NCI-H2196 treated with DMSO at 0.1 percent for 48 hours (cell line): ENCODE measurements around the gene IHH.

Experiments
- DNase-seq: peaks from one replicate; lab custom pipeline; 2025; ENCODE audit not compliant: unreplicated experiment; lab: John Stamatoyannopoulos, UW

Gene IHH

DNA sequence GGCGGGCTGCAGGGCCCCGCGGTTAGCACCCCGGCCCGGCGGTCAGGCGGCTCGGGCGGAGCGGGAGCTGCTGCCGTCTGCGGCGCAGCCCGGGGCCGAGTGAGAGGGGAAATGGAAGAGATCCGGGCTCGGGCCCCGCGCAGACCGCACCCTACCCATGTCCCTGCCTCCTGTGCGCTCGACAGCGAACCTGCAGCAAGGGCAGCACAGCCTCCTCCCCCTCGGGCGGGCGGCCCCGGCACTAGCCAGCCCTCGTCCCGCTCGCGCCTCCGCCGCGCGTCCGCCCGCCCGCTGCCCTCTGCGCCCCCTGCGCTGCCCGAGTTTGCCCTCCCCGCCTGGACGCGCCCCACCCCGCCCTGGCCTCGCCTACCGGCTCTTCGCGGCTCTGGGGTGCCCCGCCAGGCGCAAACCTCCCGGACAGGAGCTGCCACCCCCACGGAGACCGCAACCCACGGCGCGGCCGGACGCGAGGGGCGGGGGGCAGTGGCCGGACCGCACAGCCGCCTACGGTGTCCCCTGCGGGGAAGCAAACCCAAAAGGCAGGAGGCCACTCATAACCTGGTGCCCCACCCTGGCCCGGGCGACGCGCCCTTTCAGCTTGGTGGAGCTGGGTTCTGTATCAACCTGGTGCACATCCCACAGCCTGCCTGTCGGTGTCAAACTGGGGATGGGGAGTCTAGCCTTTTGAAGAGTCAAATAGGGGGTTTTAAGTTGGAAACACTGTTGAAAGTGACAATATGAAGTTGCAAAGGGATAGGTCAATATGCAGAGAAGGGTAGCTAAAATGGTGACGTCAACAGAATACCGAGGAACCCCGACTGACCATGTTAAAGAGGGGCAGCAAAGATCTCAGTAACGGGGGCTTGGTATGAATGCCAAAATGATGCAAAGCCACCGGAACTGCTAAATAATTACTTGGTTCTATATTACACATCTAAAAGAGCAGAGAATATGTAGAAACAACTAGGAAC is at the start of gene IHH:
Gene IHH, minus strand, starts transcription at position 101 of the 971 bp plus-strand sequence. CDS start 454 bp downstream, outside the sequence.
- no peak for DNase-seq

DNA sequence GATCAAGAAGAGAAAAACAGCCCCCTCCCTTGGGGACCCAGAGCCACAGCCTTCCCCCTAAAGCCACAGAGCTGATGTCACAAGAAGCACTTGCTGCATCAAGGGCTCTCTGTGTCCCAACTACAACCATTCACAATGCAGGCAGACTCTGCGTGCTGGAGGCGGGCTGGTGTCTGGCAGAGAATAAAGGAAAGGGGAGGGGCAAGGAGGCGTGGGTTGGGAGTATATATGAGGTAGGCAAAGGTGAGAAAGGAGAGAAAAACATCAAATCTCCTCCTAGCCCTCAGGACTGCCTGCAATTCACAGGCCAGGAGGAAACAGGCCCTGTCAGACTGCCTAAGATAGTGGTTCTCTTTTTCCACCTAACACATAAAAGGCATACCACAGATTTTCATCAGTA is 48.8 kb upstream of the IHH start:
- DNase-seq = no peak

DNA sequence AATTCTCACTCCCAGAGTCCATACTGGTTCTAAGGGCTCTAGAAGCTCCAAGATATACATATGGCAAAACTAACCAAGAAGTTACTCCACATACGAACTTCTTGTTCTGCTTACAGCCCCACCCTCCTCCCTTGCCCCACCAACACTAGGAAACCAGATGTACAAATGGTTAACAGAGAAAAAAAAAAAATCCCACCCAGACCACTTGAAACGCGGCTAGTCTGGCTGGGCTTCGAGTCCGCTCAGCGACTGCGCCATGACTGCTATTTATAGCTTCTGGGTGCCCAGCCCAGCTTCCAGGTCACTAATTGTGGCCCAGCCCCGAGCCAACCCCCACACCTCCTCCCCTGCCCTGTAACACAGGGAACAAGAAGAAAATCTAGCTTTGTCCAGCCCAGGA is 47.0 kb upstream of the IHH start:
- DNase-seq = no peak

DNA sequence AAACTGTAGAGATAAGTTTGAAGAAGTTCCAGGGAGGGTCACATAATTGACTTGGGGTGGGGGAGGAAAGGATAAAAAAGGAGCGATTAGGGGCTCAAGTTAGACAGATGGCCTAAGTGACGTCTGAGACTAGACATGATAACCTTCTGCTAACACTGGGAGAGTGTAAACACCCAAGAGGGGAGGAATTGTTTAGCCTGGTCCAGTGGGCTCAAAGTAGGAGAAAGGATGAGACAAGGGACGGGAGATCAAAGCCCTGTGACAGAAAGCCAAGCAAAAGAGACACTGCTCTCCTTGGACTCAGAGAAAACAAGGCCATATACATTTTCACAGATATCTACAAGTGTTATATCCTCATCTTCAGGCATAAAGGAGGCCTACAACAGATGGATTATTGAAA is 45.5 kb upstream of the IHH start:
- DNase-seq = no peak

DNA sequence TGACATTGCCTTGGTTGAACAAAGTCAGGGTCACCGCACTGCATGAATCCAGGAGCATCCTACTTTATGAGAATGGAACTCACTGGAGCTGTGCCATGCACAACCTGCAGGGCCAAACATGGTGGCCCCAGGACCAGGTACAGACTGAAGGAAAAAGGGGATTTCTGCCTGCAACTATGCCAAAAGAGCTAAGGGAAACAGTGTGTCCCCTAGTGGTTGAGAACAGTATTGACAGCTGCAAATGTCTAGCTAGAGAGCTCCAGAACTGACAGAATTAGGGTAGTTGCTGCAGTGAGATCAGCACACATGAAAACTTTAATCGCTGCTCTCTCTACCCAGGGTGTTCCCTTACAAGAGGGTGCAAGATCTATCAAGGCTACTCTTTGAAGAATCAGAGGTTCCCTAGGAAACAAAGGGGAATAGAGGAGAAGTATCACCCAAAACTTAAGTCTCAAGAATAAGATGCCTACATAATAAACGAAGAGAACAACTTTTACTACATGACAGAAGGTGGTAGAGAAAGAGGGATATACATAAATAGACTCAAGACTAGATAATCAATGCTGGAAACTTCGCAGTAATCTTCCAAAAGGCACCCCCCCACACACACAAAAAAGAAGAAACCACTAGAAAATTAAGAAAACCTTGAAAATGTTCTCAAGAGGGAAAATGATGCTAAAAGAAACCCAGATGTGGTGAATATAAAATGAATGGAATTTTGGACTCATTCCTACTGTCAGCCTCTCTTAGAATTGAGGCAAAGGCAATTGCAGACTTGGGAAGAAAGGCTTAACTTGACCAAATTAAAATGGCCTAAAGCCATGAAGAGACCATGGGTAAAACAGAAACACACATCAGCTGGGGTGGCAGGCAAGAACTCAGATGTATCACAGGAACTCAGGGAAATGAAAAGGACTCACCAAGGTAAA is 43.6 kb upstream of the IHH start:
- peak; percentile 6 for DNase-seq

DNA sequence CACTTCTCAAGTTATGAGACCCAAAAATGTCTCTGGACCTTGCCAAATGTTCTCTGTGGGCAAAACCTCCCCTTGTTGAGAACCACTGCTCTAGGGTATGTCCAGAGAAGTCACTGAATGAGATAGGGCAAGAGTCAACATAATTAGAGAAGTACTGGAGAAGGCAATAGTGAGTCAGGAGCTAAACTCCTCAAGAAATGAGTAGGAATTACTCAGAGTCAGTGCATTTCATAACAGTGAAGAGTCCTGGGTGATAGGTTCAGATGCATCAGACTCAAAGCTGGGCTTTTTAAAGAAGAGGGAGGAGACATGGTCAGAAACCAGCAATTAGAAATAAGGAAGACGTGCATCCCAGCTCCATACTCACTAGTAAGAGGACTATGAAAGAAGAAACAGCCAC is 38.6 kb upstream of the IHH start:
- DNase-seq = no peak

DNA sequence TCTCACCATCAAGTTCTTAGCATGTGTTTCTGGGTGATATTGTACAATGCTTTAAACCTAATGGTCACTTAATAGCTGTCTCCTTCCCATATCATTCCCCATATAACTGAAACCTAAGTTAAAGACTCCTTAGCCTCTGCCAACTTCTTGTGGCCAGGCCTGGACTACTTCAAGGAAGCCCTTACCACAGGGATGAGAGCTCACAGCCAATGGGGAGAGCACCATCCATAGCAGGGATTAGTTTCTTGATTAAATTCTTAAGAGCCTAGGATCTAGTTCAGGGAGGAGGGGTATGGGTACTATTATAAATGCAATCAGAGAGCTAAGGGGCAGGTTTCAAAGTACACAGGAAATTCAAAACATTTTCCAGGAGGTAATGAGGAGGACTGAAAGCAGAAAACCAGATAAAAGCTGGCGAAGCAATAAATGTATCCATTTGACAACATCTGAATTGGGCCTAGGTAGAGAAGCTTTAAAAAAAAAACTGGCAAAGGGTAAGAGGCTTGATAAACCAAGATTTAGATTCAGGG is 34.8 kb upstream of the IHH start:
- DNase-seq = no peak

DNA sequence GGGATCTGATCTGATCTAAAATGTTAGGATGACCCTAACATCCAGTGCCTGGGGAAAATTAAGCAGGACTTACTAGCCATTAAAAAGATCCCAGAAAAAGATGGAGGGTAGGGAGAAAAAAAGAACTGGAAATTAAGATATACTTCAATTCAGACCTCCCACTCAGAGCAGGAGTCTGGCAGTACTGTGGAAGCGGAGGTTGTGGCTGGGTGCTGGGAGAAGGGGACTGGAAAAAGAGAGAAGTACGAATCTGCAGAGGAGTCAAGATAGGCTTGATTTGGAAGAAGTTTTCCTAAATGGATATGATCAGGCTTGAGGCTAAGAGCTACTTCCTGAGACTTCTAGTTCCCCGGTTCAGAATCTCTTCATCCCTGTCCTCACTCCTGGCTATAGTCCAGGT is 33.5 kb upstream of the IHH start:
- no peak for DNase-seq

DNA sequence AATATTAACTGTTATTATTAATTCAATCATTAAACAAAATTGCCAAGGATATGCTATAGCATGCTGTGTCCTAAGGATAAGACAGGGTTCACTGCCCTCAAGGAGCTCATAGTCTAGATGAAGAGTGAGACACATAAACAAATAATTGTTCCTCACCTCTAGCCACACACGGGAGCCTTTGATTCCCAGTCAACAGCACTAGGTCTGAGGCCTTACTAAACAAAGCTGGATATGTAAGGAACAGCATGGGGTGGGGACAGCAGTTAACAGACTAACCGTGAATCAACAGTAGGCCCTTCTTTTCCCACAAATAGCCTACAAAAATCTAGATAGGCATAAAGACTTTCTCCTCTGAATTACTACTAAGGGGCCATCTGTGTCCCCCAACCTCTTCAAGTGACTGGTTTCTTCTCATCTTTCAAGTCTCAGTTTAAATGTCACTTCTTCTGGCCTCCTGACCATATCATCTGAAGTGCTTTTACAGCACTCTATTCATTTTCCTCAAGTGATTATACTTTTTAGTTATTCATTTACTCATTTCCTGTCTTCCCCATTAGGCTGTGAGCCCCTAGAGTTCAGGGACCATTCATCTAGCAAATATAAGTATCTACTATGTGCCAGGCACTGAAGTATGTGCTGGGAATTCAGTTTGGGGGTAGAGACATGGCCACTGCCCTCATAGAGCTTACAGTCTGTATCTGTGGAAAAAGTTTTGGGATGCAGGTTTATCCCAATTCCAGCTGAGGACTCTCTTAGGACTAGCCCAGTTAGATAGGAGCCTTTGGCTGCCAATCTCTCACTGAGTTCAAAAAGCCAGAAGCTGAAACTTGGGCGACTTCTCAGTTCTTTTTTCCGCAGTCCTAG is 29.9 kb upstream of the IHH start:
- DNase-seq = no peak

DNA sequence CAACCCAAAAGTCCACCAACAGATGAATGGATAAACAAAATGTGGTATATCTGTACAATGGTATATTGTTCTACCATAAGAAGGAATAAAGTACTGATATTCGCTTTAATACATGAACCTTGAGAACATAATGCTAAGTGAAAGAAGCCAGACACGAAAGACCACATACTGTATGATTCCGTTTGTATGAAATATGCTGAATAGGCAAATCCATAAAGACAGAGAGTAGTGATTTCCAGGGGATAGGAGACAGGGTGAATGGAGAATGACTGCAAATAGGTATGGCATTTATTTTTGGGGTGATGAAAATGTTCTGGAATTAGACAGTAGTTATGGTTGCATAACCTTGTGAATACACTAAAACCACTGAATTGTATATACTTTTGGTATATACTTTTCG is 28.6 kb upstream of the IHH start:
- DNase-seq = no peak

DNA sequence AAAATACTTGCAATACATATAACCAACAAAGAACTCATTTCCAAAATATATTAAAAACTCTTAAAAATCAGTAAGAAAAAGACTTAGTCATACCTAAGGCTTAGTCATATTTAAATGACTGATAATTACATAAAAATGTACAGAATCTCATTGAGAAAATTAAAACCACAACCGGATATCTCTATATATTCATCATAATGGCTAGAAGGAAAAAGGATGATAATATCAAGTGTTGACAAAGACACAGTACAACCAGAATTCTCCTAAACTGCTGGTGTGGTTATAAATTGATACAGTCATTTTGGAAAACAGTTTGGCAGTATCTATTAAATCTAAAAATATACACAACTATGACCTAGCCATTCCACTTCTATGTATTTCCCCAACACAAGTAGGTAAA is 27.1 kb upstream of the IHH start:
- no peak for DNase-seq

DNA sequence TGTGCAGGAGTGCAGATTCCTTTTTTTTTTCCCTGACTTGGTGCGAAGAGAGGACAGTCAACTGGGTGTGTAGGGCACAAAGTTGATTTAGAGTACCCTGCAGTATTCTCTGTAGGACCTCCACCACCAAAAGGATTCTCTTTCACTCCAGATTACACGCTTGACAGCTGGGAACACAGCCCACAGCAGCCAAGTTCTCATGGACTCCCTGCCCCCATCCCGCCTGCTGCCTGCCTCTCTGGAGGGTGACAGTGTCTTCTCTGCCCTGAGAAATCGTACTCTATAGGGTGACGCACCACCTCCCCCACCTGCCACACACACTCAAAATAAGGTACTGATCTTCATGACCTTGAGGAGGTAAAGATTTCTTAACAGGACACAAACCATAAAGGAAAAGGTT is 26.6 kb upstream of the IHH start:
- no peak for DNase-seq

DNA sequence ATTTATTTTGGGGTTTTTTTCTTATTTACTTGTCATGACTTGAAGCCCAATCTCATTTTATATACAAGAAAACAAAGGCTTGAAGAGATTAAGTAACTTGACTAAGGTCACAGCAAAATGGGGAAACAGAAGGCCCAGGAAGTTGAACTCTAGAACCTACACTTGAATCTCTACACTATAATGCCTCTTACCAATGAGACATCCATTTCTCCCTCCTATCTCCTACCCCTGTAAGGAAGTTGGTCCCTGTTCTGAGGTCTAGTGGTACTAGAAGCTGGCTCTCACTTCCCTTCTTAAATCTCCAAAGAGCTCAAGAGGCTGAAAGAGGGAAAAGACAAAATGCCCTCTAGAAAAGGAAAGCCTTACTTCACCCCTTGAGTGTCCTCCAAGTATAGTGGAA is 25.5 kb upstream of the IHH start:
- DNase-seq = no peak

DNA sequence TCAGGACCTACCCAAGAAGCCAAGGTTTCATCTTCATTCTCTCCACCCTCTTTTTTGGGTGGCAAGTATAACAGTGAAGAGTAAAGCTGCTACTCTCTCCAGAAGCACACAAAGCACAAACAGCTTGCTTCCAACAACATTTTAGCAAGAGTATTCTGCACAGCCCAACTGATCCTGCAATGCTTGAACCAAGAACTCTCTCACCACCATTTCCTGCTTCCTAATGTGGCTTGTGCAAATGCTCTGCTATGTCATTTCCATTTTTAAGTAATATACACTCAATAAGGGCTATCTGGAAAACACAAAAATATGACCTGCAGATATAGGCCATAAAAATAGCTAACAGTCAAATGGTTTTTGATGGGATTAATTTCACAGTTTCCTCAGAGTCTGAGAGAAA is 24.1 kb upstream of the IHH start:
- DNase-seq = no peak

DNA sequence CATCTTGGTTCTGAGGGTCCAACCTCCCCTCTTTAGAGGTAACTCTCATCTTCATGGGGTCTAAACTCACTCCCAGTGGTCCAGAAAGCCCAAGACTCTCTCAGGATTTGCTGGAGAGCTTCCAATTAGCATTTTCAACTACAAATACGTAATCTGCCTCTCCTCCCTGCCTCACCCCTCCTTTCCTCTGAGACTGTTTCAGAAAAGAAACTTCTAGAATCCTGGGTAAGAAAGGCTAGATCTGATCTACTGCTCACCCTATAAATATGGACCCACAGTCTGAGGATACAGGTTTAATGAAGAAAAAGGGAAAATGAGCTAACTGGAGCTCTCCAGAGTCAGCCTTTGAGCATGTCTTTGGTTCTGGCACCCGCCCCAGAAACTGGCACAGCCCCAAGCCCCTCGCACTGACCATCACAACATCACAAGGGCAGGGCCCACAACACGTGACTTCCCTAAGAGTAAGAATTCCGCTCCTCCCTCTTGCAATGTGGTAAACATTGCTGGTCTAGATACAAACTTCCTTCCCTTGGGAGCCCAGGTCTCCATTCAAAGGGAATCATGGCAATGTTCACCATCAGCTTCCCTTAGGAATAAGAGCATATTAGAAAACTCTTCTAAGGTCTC is 21.7 kb upstream of the IHH start:
- no peak for DNase-seq

DNA sequence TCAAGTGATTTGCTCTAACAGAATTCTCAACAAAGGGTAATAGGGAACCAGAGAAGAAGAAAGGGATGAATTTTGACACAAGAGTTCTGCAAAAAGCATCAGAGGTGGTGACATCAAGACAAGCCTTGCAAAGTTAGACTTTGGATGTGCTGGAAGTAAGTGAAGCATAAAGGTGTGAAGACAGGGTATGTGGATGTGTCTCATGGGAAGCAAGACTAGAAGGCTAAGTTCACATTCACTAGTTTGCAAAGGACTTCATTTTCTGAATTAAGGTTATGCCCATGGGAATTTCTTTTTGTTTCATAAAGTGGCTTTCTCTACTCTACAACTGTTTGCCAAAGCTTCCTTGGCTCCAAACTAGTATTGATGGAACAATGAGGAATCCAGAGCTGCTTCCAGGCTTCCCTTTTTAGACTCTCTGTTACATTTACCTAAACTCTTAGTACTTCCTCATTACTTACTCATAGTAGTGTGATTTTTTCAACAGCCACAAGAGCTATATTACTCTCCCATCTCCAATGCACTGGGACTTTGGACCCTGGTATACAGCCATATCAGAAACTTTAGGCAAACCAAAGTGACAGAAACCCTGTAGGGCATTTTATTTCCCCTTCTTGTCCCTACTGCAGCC is 21.1 kb upstream of the IHH start:
- DNase-seq = no peak

DNA sequence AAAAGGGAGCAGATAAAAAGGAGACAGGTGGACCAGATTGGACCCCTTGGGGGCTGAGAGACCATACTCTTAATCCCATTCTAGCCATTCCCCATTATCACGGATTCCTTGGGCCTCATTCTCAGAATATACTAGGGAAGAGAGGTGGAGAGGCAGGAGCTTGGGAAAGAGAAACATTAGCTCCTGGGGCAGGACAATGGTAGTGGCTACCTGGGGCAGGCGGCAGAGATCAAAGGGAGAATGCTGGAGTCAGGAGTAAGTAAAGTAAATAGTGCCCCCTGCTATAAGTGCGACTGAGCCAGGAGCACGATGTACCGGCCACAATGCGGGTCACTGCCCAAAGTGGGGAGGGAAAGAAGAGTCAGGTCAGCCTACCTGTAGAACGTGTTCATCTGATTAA is 20.4 kb upstream of the IHH start:
- DNase-seq = no peak

DNA sequence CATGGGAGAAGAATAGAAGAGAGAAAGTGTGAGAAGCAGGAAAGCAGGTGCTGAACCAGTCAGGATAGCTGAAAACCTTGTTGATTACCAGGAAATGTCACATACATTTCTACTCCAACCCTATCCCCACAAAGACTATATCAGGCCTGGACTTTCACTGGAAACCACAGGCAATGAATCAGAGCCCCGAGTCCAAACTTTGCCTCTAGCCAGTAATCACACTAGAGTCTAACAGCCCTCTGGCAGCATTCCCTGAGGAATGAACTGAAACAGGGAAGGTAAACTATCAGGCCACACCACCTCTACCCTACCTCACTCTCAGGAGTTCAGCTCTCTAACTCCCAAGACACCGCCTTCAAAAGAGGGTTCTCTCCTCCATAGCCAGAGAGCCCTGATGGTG is 18.7 kb upstream of the IHH start:
- DNase-seq = no peak

DNA sequence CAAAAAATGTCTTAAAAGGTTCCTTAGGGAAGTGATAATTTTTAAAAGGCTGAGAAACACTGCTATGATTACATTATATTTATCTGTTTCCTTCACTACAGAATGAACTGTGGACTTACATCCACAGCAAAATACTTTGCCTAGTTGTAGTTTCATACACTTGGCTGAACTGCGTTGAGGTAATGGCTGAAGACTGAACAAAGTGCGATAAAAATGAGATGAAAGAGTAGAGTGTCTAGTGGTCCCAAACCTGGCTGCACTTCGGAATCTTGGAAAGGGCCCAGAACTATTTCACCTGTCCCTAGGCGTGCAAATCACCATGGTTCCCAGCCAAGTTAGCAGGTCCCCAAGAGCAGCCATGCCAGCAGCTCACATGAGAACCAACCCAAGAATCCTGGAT is 18.2 kb upstream of the IHH start:
- no peak for DNase-seq

DNA sequence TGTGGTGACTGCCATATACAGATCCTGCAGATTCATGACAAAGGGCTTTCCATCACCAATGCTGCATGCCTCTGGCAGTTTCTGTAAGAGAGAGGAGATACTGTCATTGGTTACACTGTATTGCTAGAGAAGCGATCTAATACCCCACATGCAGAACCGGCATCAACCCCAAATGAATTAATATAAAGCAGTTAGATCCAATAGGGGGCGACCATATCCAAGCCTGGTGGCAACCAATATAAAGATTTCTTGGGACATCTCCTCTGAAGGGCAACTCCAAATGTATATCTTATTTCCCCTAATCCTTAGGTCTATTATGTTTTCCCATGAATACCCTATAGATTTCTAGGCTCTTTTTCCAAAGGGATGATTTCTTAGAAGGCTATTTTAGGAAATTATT is 17.4 kb upstream of the IHH start:
- DNase-seq = no peak
